ENCODE results near the gene METTL15.

The METTL15 gene

GRCh38 chr11:28153586-28153985 is 45.4 kb downstream of the METTL15 start:
- ChIA-PET CTCF (no interaction called here), POLR2A (no interaction called here)
- no peak for TF ChIP-seq NFRKB (IDR thresholded peaks at IDR 0.05)
- TF ChIP-seq, protein P1, sequence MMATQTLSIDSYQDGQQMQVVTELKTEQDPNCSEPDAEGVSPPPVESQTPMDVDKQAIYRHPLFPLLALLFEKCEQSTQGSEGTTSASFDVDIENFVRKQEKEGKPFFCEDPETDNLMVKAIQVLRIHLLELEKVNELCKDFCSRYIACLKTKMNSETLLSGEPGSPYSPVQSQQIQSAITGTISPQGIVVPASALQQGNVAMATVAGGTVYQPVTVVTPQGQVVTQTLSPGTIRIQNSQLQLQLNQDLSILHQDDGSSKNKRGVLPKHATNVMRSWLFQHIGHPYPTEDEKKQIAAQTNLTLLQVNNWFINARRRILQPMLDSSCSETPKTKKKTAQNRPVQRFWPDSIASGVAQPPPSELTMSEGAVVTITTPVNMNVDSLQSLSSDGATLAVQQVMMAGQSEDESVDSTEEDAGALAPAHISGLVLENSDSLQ (IDR thresholded peaks at IDR 0.05) = no peak
- no peak for TF ChIP-seq FOXA1 (IDR thresholded peaks at IDR 0.05)
- no peak for TF ChIP-seq HDGF (IDR thresholded peaks at IDR 0.05; ENCODE audit: borderline replicate concordance)
- no peak for TF ChIP-seq SP1 (IDR thresholded peaks at IDR 0.05)
- no peak for TF ChIP-seq ARNT (IDR thresholded peaks at IDR 0.05)
- TF ChIP-seq FOXK2 (IDR thresholded peaks at IDR 0.05) = no peak
- no peak for TF ChIP-seq BHLHE40 (IDR thresholded peaks at IDR 0.05; ENCODE audit: borderline replicate concordance)
- no peak for TF ChIP-seq CTBP1 (IDR thresholded peaks at IDR 0.05; ENCODE audit: borderline replicate concordance)
- TF ChIP-seq FOXM1 (IDR thresholded peaks at IDR 0.05; ENCODE audit: borderline replicate concordance) = no peak
- no peak for TF ChIP-seq L3MBTL2 (conservative IDR thresholded peaks at IDR 0.05)
- no peak for TF ChIP-seq ELF4 (IDR thresholded peaks at IDR 0.05)
- no peak for TF ChIP-seq SUZ12 (IDR thresholded peaks at IDR 0.05)
- DNase-seq (ENCODE audit: extremely low spot score) = no peak

DNA sequence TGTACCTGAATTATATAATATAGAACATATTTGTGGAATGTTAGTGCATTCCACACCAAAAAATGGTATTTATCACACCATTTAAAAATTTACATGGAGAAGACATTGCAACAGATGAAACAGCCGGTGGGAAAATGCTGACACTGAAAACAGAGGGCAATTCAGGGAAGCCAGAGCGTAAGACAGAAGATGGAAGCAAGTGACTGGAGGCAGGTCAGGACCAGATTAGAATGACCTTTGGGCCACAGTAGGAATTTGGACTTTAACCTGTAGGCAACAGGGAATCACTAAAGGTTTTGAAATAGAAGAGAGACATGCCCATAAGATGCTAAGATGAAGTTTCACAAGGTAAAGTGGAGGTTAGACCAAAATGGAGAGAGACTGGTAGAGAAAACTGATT is 60.5 kb downstream of the METTL15 start:
- TF ChIP-seq L3MBTL2 (conservative IDR thresholded peaks at IDR 0.05) (no peak), FOXK2 (IDR thresholded peaks at IDR 0.05) (no peak), CTBP1 (IDR thresholded peaks at IDR 0.05; ENCODE audit: borderline replicate concordance) (no peak), ARNT (IDR thresholded peaks at IDR 0.05) (no peak), BHLHE40 (IDR thresholded peaks at IDR 0.05; ENCODE audit: borderline replicate concordance) (no peak), NFRKB (IDR thresholded peaks at IDR 0.05) (no peak), FOXM1 (IDR thresholded peaks at IDR 0.05; ENCODE audit: borderline replicate concordance) (no peak), LEF1 (IDR thresholded peaks at IDR 0.05; ENCODE audit: borderline replicate concordance) (no peak), TARDBP (IDR thresholded peaks at IDR 0.05) (no peak), SP1 (IDR thresholded peaks at IDR 0.05) (no peak), FOXA1 (IDR thresholded peaks at IDR 0.05) (no peak), SUZ12 (IDR thresholded peaks at IDR 0.05) (no peak), HDGF (IDR thresholded peaks at IDR 0.05; ENCODE audit: borderline replicate concordance) (no peak), ZNF384 (IDR thresholded peaks at IDR 0.05) (no peak), ELF4 (IDR thresholded peaks at IDR 0.05) (no peak)
- TF ChIP-seq, protein P1 (IDR thresholded peaks at IDR 0.05) = no peak
- ChIA-PET POLR2A (no interaction called here), CTCF (no interaction called here)
- DNase-seq (ENCODE audit: extremely low spot score) = no peak

DNA sequence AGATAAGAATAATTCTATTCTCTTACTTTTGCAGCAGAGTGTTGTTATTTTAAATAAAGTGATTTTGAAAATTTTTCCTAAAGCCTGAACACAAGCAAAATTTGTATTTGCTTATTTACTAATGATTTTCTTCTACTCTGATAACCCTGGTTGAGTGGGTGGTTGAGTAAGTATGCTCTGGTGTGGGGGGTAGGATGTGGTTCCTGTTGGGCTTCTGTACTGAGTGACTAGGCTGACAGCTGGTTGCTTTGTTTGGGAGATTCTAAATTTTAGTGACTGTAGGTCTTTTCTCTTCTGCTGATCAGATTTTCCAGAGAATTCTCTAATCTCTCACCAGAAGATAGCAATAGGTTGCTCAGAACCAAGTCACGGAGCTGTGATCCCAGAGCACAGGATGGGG is 61.6 kb downstream of the METTL15 start:
- TF ChIP-seq ARNT (IDR thresholded peaks at IDR 0.05) = no peak
- no peak for TF ChIP-seq CTBP1 (IDR thresholded peaks at IDR 0.05; ENCODE audit: borderline replicate concordance)
- TF ChIP-seq FOXM1 (IDR thresholded peaks at IDR 0.05; ENCODE audit: borderline replicate concordance) = no peak
- no peak for TF ChIP-seq BHLHE40 (IDR thresholded peaks at IDR 0.05; ENCODE audit: borderline replicate concordance)
- TF ChIP-seq SP1 (IDR thresholded peaks at IDR 0.05) = no peak
- TF ChIP-seq NFRKB (IDR thresholded peaks at IDR 0.05) = no peak
- no peak for TF ChIP-seq TARDBP (IDR thresholded peaks at IDR 0.05)
- no peak for TF ChIP-seq ZNF384 (IDR thresholded peaks at IDR 0.05)
- no peak for TF ChIP-seq ELF4 (IDR thresholded peaks at IDR 0.05)
- no peak for TF ChIP-seq SUZ12 (IDR thresholded peaks at IDR 0.05)
- TF ChIP-seq, protein P1 (IDR thresholded peaks at IDR 0.05) = no peak
- TF ChIP-seq FOXK2 (IDR thresholded peaks at IDR 0.05) = no peak
- no peak for TF ChIP-seq L3MBTL2 (conservative IDR thresholded peaks at IDR 0.05)
- no peak for TF ChIP-seq FOXA1 (IDR thresholded peaks at IDR 0.05)
- no peak for TF ChIP-seq HDGF (IDR thresholded peaks at IDR 0.05; ENCODE audit: borderline replicate concordance)
- no peak for TF ChIP-seq LEF1 (IDR thresholded peaks at IDR 0.05; ENCODE audit: borderline replicate concordance)
- POLR2A ChIA-PET = no interaction called here
- no peak for DNase-seq (ENCODE audit: extremely low spot score)
- CTCF ChIA-PET = no interaction called here

DNA sequence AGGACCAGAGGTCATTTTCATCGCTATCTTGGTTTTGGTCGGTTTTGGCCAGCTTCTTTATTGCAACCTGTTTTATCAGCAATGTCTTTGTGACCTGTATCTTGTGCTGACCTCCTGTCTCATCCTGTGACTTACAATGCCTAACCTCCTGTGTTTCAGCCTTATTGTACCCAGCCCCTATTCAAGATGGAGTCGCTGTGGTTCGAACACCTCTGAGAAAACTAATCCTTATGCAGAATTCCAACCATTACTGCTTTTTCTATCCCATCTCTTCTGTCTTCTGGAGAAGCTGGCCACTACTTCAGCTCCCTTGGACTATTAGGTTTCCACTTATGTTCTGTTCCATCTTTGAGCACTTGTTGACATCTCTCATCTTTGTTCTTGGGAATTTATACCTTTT is 62.6 kb downstream of the METTL15 start:
- POLR2A ChIA-PET = no interaction called here
- CTCF ChIA-PET = no interaction called here

DNA sequence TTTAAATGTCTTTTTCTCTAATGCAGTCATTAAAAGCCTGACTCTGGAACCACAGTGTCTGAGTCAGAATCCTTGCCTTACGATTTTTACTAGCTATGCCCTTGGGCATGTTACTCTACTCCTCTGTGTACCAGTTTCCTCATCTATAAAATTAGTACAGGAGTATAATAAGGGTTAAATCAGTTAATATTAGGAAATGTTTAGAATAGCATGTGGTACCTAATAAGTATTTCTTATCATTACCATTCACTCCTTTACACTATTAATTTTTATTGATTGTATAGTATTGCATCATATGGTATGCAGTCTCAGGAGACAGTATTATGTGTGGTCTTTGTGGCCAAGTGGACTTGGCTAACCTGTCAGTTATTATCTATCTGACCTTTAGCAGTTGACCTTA is 68.2 kb downstream of the METTL15 start:
- DNase-seq (ENCODE audit: extremely low spot score) = no peak
- ChIA-PET POLR2A (no interaction called here), CTCF (no interaction called here)
- TF ChIP-seq SUZ12 (IDR thresholded peaks at IDR 0.05) (no peak), L3MBTL2 (conservative IDR thresholded peaks at IDR 0.05) (no peak), ELF4 (IDR thresholded peaks at IDR 0.05) (no peak), CTBP1 (IDR thresholded peaks at IDR 0.05; ENCODE audit: borderline replicate concordance) (no peak), ZNF384 (IDR thresholded peaks at IDR 0.05) (no peak), HDGF (IDR thresholded peaks at IDR 0.05; ENCODE audit: borderline replicate concordance) (no peak), FOXK2 (IDR thresholded peaks at IDR 0.05) (no peak), SP1 (IDR thresholded peaks at IDR 0.05) (no peak), FOXM1 (IDR thresholded peaks at IDR 0.05; ENCODE audit: borderline replicate concordance) (no peak), LEF1 (IDR thresholded peaks at IDR 0.05; ENCODE audit: borderline replicate concordance) (no peak), BHLHE40 (IDR thresholded peaks at IDR 0.05; ENCODE audit: borderline replicate concordance) (no peak), ARNT (IDR thresholded peaks at IDR 0.05) (no peak), TARDBP (IDR thresholded peaks at IDR 0.05) (no peak), NFRKB (IDR thresholded peaks at IDR 0.05) (no peak)
- TF ChIP-seq, protein P1 (IDR thresholded peaks at IDR 0.05) = no peak

More for the DNA sequence above, 62.6 kb downstream of the METTL15 start:
- no peak for TF ChIP-seq SP1 (IDR thresholded peaks at IDR 0.05)
- no peak for TF ChIP-seq FOXA1 (IDR thresholded peaks at IDR 0.05)
- TF ChIP-seq HDGF (IDR thresholded peaks at IDR 0.05; ENCODE audit: borderline replicate concordance) = no peak
- no peak for TF ChIP-seq FOXM1 (IDR thresholded peaks at IDR 0.05; ENCODE audit: borderline replicate concordance)
- TF ChIP-seq, protein P1 (IDR thresholded peaks at IDR 0.05) = no peak
- TF ChIP-seq FOXK2 (IDR thresholded peaks at IDR 0.05) = no peak
- no peak for TF ChIP-seq ELF4 (IDR thresholded peaks at IDR 0.05)
- TF ChIP-seq LEF1 (IDR thresholded peaks at IDR 0.05; ENCODE audit: borderline replicate concordance) = no peak
- TF ChIP-seq BHLHE40 (IDR thresholded peaks at IDR 0.05; ENCODE audit: borderline replicate concordance) = no peak
- TF ChIP-seq L3MBTL2 (conservative IDR thresholded peaks at IDR 0.05) = no peak
- no peak for TF ChIP-seq ZNF384 (IDR thresholded peaks at IDR 0.05)
- TF ChIP-seq ARNT (IDR thresholded peaks at IDR 0.05) = no peak
- TF ChIP-seq TARDBP (IDR thresholded peaks at IDR 0.05) = no peak
- TF ChIP-seq SUZ12 (IDR thresholded peaks at IDR 0.05) = no peak
- TF ChIP-seq CTBP1 (IDR thresholded peaks at IDR 0.05; ENCODE audit: borderline replicate concordance) = no peak
- no peak for TF ChIP-seq NFRKB (IDR thresholded peaks at IDR 0.05)
- DNase-seq (ENCODE audit: extremely low spot score) = no peak
